ENCODE measurements around the gene SLC9C2.

DNA sequence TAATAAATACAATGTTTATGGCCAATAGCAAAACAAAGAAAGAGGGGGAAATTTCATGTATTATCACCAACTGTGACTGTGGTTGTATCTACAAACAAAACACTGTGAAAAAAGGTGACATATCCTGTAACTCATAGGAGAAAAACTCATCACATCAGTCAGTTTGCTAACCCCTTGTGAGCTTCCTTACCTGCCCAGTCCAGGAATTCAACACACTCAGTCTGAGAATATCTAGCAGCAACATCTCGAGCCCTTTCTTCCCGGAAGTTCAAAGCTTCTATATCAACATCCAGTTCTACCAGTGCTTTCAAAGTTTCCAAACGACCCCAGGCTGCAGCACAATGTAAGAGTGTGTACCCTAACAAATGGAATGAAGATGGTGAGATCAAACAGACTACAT, 43.8 kb upstream of the SLC9C2 start:
- TF ChIP-seq POLR2A (IDR thresholded peaks at IDR 0.05): no peak
- TF ChIP-seq, protein P1, sequence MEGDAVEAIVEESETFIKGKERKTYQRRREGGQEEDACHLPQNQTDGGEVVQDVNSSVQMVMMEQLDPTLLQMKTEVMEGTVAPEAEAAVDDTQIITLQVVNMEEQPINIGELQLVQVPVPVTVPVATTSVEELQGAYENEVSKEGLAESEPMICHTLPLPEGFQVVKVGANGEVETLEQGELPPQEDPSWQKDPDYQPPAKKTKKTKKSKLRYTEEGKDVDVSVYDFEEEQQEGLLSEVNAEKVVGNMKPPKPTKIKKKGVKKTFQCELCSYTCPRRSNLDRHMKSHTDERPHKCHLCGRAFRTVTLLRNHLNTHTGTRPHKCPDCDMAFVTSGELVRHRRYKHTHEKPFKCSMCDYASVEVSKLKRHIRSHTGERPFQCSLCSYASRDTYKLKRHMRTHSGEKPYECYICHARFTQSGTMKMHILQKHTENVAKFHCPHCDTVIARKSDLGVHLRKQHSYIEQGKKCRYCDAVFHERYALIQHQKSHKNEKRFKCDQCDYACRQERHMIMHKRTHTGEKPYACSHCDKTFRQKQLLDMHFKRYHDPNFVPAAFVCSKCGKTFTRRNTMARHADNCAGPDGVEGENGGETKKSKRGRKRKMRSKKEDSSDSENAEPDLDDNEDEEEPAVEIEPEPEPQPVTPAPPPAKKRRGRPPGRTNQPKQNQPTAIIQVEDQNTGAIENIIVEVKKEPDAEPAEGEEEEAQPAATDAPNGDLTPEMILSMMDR (IDR thresholded peaks at IDR 0.05): no peak
